GM19395 (cell line): ENCODE measurements around the gene MBNL2.

ENCODE experiments used
- ATAC-seq: cut with Tn5 transposase; IDR thresholded peaks from one replicate; pipeline ENCODE4 v1.9.1; 2021; ENCODE audit warnings: mild to moderate bottlenecking, moderate library complexity; ENCODE audit not compliant: unreplicated experiment

Gene MBNL2

GRCh38 chr13:97231829-97232196, 9.7 kb downstream of the MBNL2 start:
- ATAC-seq = no peak

- ATAC-seq = no peak
Measured at GRCh38 chr13:97233499-97233898, 11.4 kb downstream of the MBNL2 start.

GRCh38 chr13:97234236-97234635, 12.1 kb downstream of the MBNL2 start:
- no peak for ATAC-seq

GRCh38 chr13:97234742-97235141, 12.6 kb downstream of the MBNL2 start:
- no peak for ATAC-seq

GRCh38 chr13:97235549-97236231, 13.6 kb downstream of the MBNL2 start:
- ATAC-seq = no peak

GRCh38 chr13:97237388-97237787, 15.3 kb downstream of the MBNL2 start:
- no peak for ATAC-seq

- no peak for ATAC-seq
Measured at GRCh38 chr13:97238432-97238831, 16.3 kb downstream of the MBNL2 start.

GRCh38 chr13:97238883-97239282, 16.8 kb downstream of the MBNL2 start:
- ATAC-seq = no peak

- no peak for ATAC-seq
Measured at GRCh38 chr13:97239306-97239705, 17.2 kb downstream of the MBNL2 start.

GRCh38 chr13:97239943-97240787, 18.0 kb downstream of the MBNL2 start:
- no peak for ATAC-seq

GRCh38 chr13:97240788-97241734, 18.9 kb downstream of the MBNL2 start:
- no peak for ATAC-seq

GRCh38 chr13:97241761-97242160, 19.6 kb downstream of the MBNL2 start:
- ATAC-seq = no peak

GRCh38 chr13:97242755-97243497, 20.8 kb downstream of the MBNL2 start:
- ATAC-seq = no peak

- no peak for ATAC-seq
Measured at GRCh38 chr13:97243915-97244781, 22.0 kb downstream of the MBNL2 start.

- no peak for ATAC-seq
Measured at GRCh38 chr13:97245011-97245410, 22.9 kb downstream of the MBNL2 start.

GRCh38 chr13:97246596-97247158, 24.5 kb downstream of the MBNL2 start:
- ATAC-seq = no peak

- no peak for ATAC-seq
Measured at GRCh38 chr13:97248243-97248642, 26.1 kb downstream of the MBNL2 start.

- no peak for ATAC-seq
Measured at GRCh38 chr13:97249093-97249795, 27.1 kb downstream of the MBNL2 start.
